DND-41 (cell line): ENCODE data around the gene KCTD21.

Source experiments
- ATAC-seq: fragments of 200-7000 bp; cut with Tn5 transposase; 3 replicates; pipeline ENCODE4 v1.9.1; 2021; ENCODE audit warnings: low read depth; ENCODE audit not compliant: insufficient read depth
- DNase-seq: peaks from one replicate; pipeline ENCODE4 v3.0.0-alpha.2; 2020
- H2AFZ ChIP-seq: 2 replicates; pipeline ENCODE4 v1.6.0; 2012; ENCODE audit warnings: low read depth, low read length
- H3K27ac ChIP-seq: 2 replicates; pipeline ENCODE4 v1.5.1; 2012; ENCODE audit warnings: low read length, inconsistent platforms
- H3K27me3 ChIP-seq: fragments of 200-600 bp; sonication (generic); 2 replicates; pipeline ENCODE4 v1.6.0; 2012; ENCODE audit warnings: low read length, mild to moderate bottlenecking, inconsistent platforms; ENCODE audit not compliant: insufficient read depth, poor library complexity
- H3K36me3 ChIP-seq: 2 replicates; pipeline ENCODE4 v1.5.1; 2012; ENCODE audit warnings: low read length, inconsistent platforms; ENCODE audit not compliant: insufficient read depth
- H3K4me1 ChIP-seq: 2 replicates; pipeline ENCODE4 v1.5.1; 2012; ENCODE audit warnings: mild to moderate bottlenecking, low read length; ENCODE audit not compliant: insufficient read depth
- H3K4me2 ChIP-seq: 2 replicates; pipeline ENCODE4 v1.6.0; 2012; ENCODE audit warnings: mild to moderate bottlenecking, moderate library complexity, low read length, inconsistent platforms; ENCODE audit not compliant: insufficient read depth
- H3K4me3 ChIP-seq, 2 experiments: fragments of 200-600 bp in 1 of 2; shearing (Covaris generic) in 1 of 2; 2 replicates each; pipeline ENCODE4 v1.5.1; 2012 to 2016; ENCODE audit warnings: inconsistent platforms in 2 of 2, low read length in 2 of 2, mild to moderate bottlenecking in 2 of 2, low read depth in 1 of 2, moderate library complexity in 1 of 2
- H3K79me2 ChIP-seq: 2 replicates; pipeline ENCODE4 v1.6.0; 2012; ENCODE audit warnings: low read length, inconsistent platforms; ENCODE audit not compliant: insufficient read depth
- H3K9ac ChIP-seq: 2 replicates; pipeline ENCODE4 v1.6.0; 2012; ENCODE audit warnings: low read depth, mild to moderate bottlenecking, inconsistent platforms, low read length, moderate library complexity
- H3K9me3 ChIP-seq: 2 replicates; pipeline ENCODE4 v1.5.1; 2012; ENCODE audit warnings: low read length, moderate library complexity, mild to moderate bottlenecking, inconsistent platforms; ENCODE audit not compliant: insufficient read depth, severe bottlenecking
- H4K20me1 ChIP-seq: 2 replicates; pipeline ENCODE4 v1.6.0; 2012; ENCODE audit warnings: low read length; ENCODE audit not compliant: insufficient read depth
- EZH2 ChIP-seq: IDR thresholded peaks from 3 replicates; pipeline ENCODE4 v1.6.1; 2012; ENCODE audit warnings: borderline replicate concordance, low read depth, mild to moderate bottlenecking, moderate library complexity, low read length, inconsistent platforms; ENCODE audit not compliant: severe bottlenecking
- TF ChIP-seq, protein P1 (sequence below): IDR thresholded peaks from 2 replicates; pipeline ENCODE4 v1.5.1; 2012; ENCODE audit warnings: borderline replicate concordance, low read length, moderate library complexity, mild to moderate bottlenecking; ENCODE audit not compliant: poor library complexity, severe bottlenecking; ENCODE audit errors: extremely low read depth

The KCTD21 gene

DNA sequence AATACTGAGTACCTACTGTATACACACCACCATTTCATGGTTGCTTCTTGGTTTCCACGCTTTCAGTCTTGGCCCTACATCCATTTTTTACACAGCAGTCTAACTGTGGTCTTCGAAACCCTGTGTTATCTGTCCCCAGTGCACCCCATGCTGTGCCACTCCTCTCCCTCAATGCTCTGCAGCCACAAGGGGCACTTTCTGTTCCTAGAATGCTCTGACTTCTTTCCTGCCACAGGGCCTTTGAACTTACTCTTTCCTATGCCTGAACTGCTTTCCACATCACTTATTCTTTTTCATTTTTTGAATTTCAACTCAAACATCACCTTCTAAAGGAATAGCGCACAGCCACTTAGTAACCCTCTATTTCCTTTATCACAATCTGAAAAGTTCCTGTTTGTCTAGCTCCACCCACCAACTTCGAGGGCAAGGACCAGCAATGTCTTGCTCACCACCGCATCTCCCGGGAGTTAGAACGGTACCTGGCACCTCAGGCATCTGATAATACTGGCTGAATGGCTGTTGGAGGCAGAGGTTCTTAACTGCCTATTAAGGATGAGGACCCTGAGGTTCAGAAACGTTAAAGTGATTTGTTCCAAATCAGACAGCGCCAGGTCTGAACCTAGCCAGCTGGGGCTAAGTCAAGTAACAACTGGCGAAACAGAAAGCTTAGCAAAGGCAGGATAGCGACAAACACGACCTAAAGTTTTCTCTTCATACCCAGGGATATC is 49.6 kb downstream of the KCTD21 start:
- Histone ChIP-seq H4K20me1 (no peaks in the 10 kb centered on the region), H3K4me1 (peaks cover 37% of the 10 kb centered on the region), H3K36me3 (peaks cover 35% of the 10 kb centered on the region), H3K79me2 (peaks cover 71% of the 10 kb centered on the region), H3K9me3 (no peaks in the 10 kb centered on the region), H3K4me3 (peak overlapping the region; percentile 66 to 79), H3K27ac (peak overlapping the region; percentile 93), H3K27me3 (no peaks in the 10 kb centered on the region), H3K4me2 (peak overlapping the region; percentile 74), H3K9ac (peak overlapping the region; percentile 83), H2AFZ (peak overlapping the region; percentile 91)
- peak; percentile 64 for DNase-seq
- ATAC-seq = peak; percentile 56
- TF ChIP-seq, protein P1, sequence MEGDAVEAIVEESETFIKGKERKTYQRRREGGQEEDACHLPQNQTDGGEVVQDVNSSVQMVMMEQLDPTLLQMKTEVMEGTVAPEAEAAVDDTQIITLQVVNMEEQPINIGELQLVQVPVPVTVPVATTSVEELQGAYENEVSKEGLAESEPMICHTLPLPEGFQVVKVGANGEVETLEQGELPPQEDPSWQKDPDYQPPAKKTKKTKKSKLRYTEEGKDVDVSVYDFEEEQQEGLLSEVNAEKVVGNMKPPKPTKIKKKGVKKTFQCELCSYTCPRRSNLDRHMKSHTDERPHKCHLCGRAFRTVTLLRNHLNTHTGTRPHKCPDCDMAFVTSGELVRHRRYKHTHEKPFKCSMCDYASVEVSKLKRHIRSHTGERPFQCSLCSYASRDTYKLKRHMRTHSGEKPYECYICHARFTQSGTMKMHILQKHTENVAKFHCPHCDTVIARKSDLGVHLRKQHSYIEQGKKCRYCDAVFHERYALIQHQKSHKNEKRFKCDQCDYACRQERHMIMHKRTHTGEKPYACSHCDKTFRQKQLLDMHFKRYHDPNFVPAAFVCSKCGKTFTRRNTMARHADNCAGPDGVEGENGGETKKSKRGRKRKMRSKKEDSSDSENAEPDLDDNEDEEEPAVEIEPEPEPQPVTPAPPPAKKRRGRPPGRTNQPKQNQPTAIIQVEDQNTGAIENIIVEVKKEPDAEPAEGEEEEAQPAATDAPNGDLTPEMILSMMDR = peak; percentile 61
- no peak for TF ChIP-seq EZH2

DNA sequence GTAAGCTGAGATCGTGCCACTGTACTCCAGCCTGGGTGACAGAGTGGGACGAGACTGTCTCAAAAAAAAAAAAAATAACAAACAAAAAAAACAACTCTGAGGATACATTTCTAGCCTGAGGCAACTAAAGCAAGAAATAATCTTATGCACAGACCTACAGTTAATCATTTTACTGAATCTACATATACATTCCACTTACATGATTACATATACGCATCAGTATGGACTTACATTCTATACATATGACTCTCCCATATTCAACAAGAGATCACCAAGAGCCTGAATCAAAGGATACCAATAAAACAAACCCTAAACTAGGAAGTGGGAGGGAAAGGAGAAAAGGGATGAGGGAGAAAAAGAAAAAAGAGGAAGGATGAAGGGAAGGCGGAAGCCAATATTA is 50.1 kb downstream of the KCTD21 start:
- no peak for DNase-seq
- H3K27me3 ChIP-seq = no peaks in the 10 kb centered on the region
- no peak for ATAC-seq
- H3K4me3 ChIP-seq = peak overlapping the region; percentile 66 to 79; a peak in 3 of 4 replicates
- TF ChIP-seq, protein P1 = no peak
- no peak for TF ChIP-seq EZH2
- no peaks in the 10 kb centered on the region for H3K9me3 ChIP-seq
- peaks cover 75% of the 10 kb centered on the region for H3K79me2 ChIP-seq
- peak overlapping the region; percentile 74 for H3K4me2 ChIP-seq
- peak overlapping the region; percentile 83 for H3K9ac ChIP-seq
- peaks cover 37% of the 10 kb centered on the region for H3K4me1 ChIP-seq
- peak overlapping the region; percentile 93 for H3K27ac ChIP-seq
- peaks cover 35% of the 10 kb centered on the region for H3K36me3 ChIP-seq
- no peaks in the 10 kb centered on the region for H4K20me1 ChIP-seq
- no peak overlapping the region for H2AFZ ChIP-seq

DNA sequence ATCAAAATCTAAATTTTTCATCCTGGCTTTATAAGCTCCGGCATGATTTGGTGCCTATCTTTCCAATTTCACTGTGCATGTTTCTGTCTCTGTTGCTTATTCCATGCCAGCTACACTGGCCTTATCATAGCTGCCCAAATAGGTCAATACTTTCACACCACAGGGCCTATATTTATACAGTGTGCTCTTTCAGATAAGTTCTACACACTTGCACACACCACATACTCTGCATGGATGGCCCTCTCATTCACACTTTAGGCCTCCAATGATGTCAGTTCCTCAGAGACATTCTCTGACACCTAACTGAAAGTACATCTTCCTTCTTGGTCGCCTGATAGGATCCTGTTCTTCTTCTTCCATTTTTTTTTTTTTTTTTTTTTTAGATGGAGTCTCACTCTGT is 56.0 kb downstream of the KCTD21 start:
- H3K9me3 ChIP-seq = no peaks in the 10 kb centered on the region
- no peak overlapping the region for H3K4me3 ChIP-seq
- no peaks in the 10 kb centered on the region; the same call in 1 of the 2 replicates for H4K20me1 ChIP-seq
- DNase-seq (no peak), ATAC-seq (no peak)
- no peak overlapping the region for H3K27ac ChIP-seq
- H3K4me1 ChIP-seq = peaks cover 6% of the 10 kb centered on the region
- H3K27me3 ChIP-seq = no peaks in the 10 kb centered on the region
- peaks cover 83% of the 10 kb centered on the region for H3K79me2 ChIP-seq
- no peak overlapping the region for H3K9ac ChIP-seq
- H3K4me2 ChIP-seq = no peak overlapping the region
- H3K36me3 ChIP-seq = peaks cover 26% of the 10 kb centered on the region
- no peak for TF ChIP-seq EZH2
- TF ChIP-seq, protein P1 = no peak
- H2AFZ ChIP-seq = no peak overlapping the region
